Mesenchymal stem cell (in vitro differentiated cells and primary cell): Measurements from ENCODE around the gene HELZ2.
A peak's percentile ranks its signal among the peaks of the same experiment; 100 is the strongest.

Experiments
- DNase-seq: peaks from one replicate; pipeline ENCODE4 v3.0.0-alpha.2; 2013
- H2AFZ ChIP-seq: one replicate; pipeline ENCODE4 v1.6.1; 2013; ENCODE audit warnings: low read depth, mild to moderate bottlenecking, control low read depth, inconsistent platforms, low read length, moderate library complexity
- H2AK5ac ChIP-seq: 2 replicates; pipeline ENCODE4 v1.6.1; 2013; ENCODE audit warnings: low read length, moderate library complexity, mild to moderate bottlenecking, inconsistent platforms; ENCODE audit not compliant: severe bottlenecking
- H2BK120ac ChIP-seq: one replicate; pipeline ENCODE4 v1.6.1; 2013; ENCODE audit warnings: low read depth, mild to moderate bottlenecking, inconsistent platforms, low read length, moderate library complexity
- H2BK12ac ChIP-seq, 2 experiments: one replicate each; pipeline ENCODE4 v1.6.1; 2013; ENCODE audit warnings: inconsistent platforms in 2 of 2, low read length in 2 of 2, mild to moderate bottlenecking in 2 of 2, moderate library complexity in 2 of 2, control low read depth in 1 of 2
- H2BK15ac ChIP-seq: one replicate; pipeline ENCODE4 v1.6.1; 2013; ENCODE audit warnings: mild to moderate bottlenecking, low read depth, inconsistent platforms; ENCODE audit not compliant: poor library complexity, severe bottlenecking
- H2BK5ac ChIP-seq: 2 replicates; pipeline ENCODE4 v1.6.1; 2013; ENCODE audit warnings: low read depth, mild to moderate bottlenecking, low read length, control low read depth, inconsistent platforms; ENCODE audit not compliant: poor library complexity, severe bottlenecking
- H3K14ac ChIP-seq, 2 experiments: one replicate each; pipeline ENCODE4 v1.6.1; 2013; ENCODE audit warnings: inconsistent platforms in 2 of 2, low read length in 2 of 2, control low read depth in 1 of 2, mild to moderate bottlenecking in 1 of 2, moderate library complexity in 1 of 2
- H3K18ac ChIP-seq, 2 experiments: one replicate each; pipeline ENCODE4 v1.6.1; 2013; ENCODE audit warnings: inconsistent platforms in 2 of 2, low read length in 2 of 2, control low read depth in 1 of 2, low read depth in 1 of 2, mild to moderate bottlenecking in 1 of 2
- H3K23ac ChIP-seq, 2 experiments: one replicate each; pipeline ENCODE4 v1.6.1; 2013; ENCODE audit warnings: inconsistent platforms in 2 of 2, low read length in 2 of 2, mild to moderate bottlenecking in 2 of 2, moderate library complexity in 2 of 2, control low read depth in 1 of 2
- H3K27ac ChIP-seq: 2 replicates; pipeline ENCODE4 v1.5.1; 2013; ENCODE audit warnings: mild to moderate bottlenecking, moderate library complexity, low read length, control low read depth, inconsistent platforms; ENCODE audit not compliant: poor library complexity, severe bottlenecking
- H3K27me3 ChIP-seq, 2 experiments: 2 replicates each; pipeline versions ENCODE4 v1.6.1 to v1.7.0; 2013; ENCODE audit warnings: low read length in 2 of 2, mild to moderate bottlenecking in 2 of 2, moderate library complexity in 2 of 2, control low read depth in 1 of 2, inconsistent platforms in 1 of 2; ENCODE audit not compliant: control insufficient read depth in 1 of 2, insufficient read depth in 1 of 2
- H3K36me3 ChIP-seq, 2 experiments: 2 replicates each; pipeline versions ENCODE4 v1.6.1 to v1.7.0; 2013; ENCODE audit warnings: low read length in 2 of 2, control low read depth in 1 of 2, inconsistent platforms in 1 of 2, low read depth in 1 of 2, mild to moderate bottlenecking in 1 of 2; ENCODE audit not compliant: insufficient read depth in 2 of 2, control insufficient read depth in 1 of 2
- H3K4ac ChIP-seq, 2 experiments: one replicate each; pipeline ENCODE4 v1.6.1; 2013; ENCODE audit warnings: inconsistent platforms in 2 of 2, low read length in 2 of 2, mild to moderate bottlenecking in 2 of 2, moderate library complexity in 2 of 2, control low read depth in 1 of 2, low read depth in 1 of 2
- H3K4me1 ChIP-seq: 2 replicates; pipeline ENCODE4 v1.6.1; 2013; ENCODE audit warnings: low read depth, low read length, control low read depth; ENCODE audit not compliant: control insufficient read depth, insufficient read depth
- H3K4me2 ChIP-seq: 2 replicates; pipeline ENCODE4 v1.6.1; 2013; ENCODE audit warnings: low read length, mild to moderate bottlenecking, inconsistent platforms; ENCODE audit not compliant: poor library complexity, severe bottlenecking
- H3K4me3 ChIP-seq, 2 experiments: 2 replicates each; pipeline versions ENCODE4 v1.5.1 to v1.7.0; 2013; ENCODE audit warnings: low read length in 2 of 2, mild to moderate bottlenecking in 2 of 2, control low read depth in 1 of 2, low read depth in 1 of 2; ENCODE audit not compliant: insufficient read depth in 1 of 2
- H3K79me1 ChIP-seq: replicated peaks from 2 replicates; pipeline ENCODE4 v1.6.1; 2013; ENCODE audit warnings: mild to moderate bottlenecking, control low read depth, low read length, inconsistent platforms; ENCODE audit not compliant: poor library complexity, severe bottlenecking
- H3K9ac ChIP-seq: 2 replicates; pipeline ENCODE4 v1.7.0; 2013; ENCODE audit warnings: mild to moderate bottlenecking, low read length, moderate library complexity
- H3K9me3 ChIP-seq: 2 replicates; pipeline ENCODE4 v1.7.0; 2013; ENCODE audit warnings: mild to moderate bottlenecking, low read length; ENCODE audit not compliant: control insufficient read depth
- H4K8ac ChIP-seq: one replicate; pipeline ENCODE4 v1.6.1; 2013; ENCODE audit warnings: inconsistent platforms, mild to moderate bottlenecking, low read length, moderate library complexity
- H4K91ac ChIP-seq: one replicate; pipeline ENCODE4 v1.6.1; 2013; ENCODE audit warnings: mild to moderate bottlenecking, low read length, inconsistent platforms
- WGBS: methylation state at CpG from one replicate; pipeline ENCODE4 v1.1.7; 2013; ENCODE audit warnings: mixed read lengths; 5-methylcytosine and 5-hydroxymethylcytosine counted together

The HELZ2 gene

GRCh38 chr20:63586797-63587196 is 12.8 kb upstream of the HELZ2 start:
- Histone ChIP-seq H3K79me1 (peaks cover 3% of the 10 kb centered on the region), H2BK120ac (no peak overlapping the region), H2AK5ac (no peak overlapping the region), H3K14ac (no peak overlapping the region), H3K27ac (no peak overlapping the region), H3K36me3 (peaks cover 16 to 49% of the 10 kb centered on the region in 2 experiments), H2BK15ac (no peak overlapping the region), H3K9ac (no peak overlapping the region), H3K18ac (no peak overlapping the region), H3K4me2 (no peak overlapping the region), H4K91ac (no peak overlapping the region), H2BK12ac (no peak overlapping the region), H3K4me3 (no peak overlapping the region), H3K9me3 (no peaks in the 10 kb centered on the region), H2BK5ac (no peak overlapping the region), H3K23ac (no peak overlapping the region), H3K4me1 (peaks cover 4% of the 10 kb centered on the region), H3K27me3 (peaks cover 0 to 10% of the 10 kb centered on the region in 2 experiments), H3K4ac (no peak overlapping the region), H4K8ac (no peak overlapping the region), H2AFZ (no peak overlapping the region)
- DNase-seq = no peak
- WGBS = 98% methylated on average over 17 of the region's 17 CpGs

- Histone ChIP-seq H3K14ac (no peak overlapping the region), H2AK5ac (no peak overlapping the region), H3K36me3 (peaks cover 9 to 41% of the 10 kb centered on the region in 2 experiments), H3K23ac (no peak overlapping the region), H3K79me1 (peaks cover 3% of the 10 kb centered on the region), H2BK12ac (no peak overlapping the region), H3K4me3 (no peak overlapping the region), H2BK15ac (no peak overlapping the region), H3K4me2 (no peak overlapping the region), H2BK5ac (no peak overlapping the region), H3K27ac (no peak overlapping the region), H3K4me1 (peaks cover 4% of the 10 kb centered on the region), H4K8ac (no peak overlapping the region), H3K18ac (no peak overlapping the region), H2BK120ac (no peak overlapping the region), H3K4ac (no peak overlapping the region), H2AFZ (no peak overlapping the region), H3K9me3 (no peaks in the 10 kb centered on the region), H3K27me3 (peaks cover 0 to 16% of the 10 kb centered on the region in 2 experiments), H3K9ac (no peak overlapping the region), H4K91ac (no peak overlapping the region)
- no peak for DNase-seq
- WGBS = 93% methylated on average over 22 of the region's 22 CpGs
Observed at GRCh38 chr20:63585616-63586565, 11.9 kb upstream of the HELZ2 start.

- Histone ChIP-seq H3K4me3 (no peak overlapping the region), H2BK120ac (no peak overlapping the region), H4K8ac (no peak overlapping the region), H3K27ac (no peak overlapping the region), H2BK15ac (no peak overlapping the region), H3K4me2 (no peak overlapping the region), H3K36me3 (peaks cover 0 to 8% of the 10 kb centered on the region in 2 experiments), H2AFZ (no peak overlapping the region), H3K14ac (no peak overlapping the region), H3K23ac (no peak overlapping the region), H3K18ac (no peak overlapping the region), H3K4ac (no peak overlapping the region), H3K9ac (peak overlapping the region; percentile 33), H3K4me1 (peaks cover 2% of the 10 kb centered on the region), H2AK5ac (no peak overlapping the region), H2BK12ac (no peak overlapping the region), H3K9me3 (no peaks in the 10 kb centered on the region), H4K91ac (no peak overlapping the region), H3K79me1 (no peaks in the 10 kb centered on the region), H2BK5ac (no peak overlapping the region), H3K27me3 (peaks cover 0 to 38% of the 10 kb centered on the region in 2 experiments)
- WGBS = 91% methylated on average over 23 of the region's 23 CpGs
- no peak for DNase-seq
Observed at GRCh38 chr20:63582382-63583063, 8.5 kb upstream of the HELZ2 start.

GRCh38 chr20:63580796-63581461 is 6.9 kb upstream of the HELZ2 start:
- no peak overlapping the region for H3K18ac ChIP-seq
- WGBS = 74% methylated on average over 12 of the region's 12 CpGs
- H4K8ac ChIP-seq = no peak overlapping the region
- H3K4me3 ChIP-seq = no peak overlapping the region
- H3K79me1 ChIP-seq = no peaks in the 10 kb centered on the region
- H3K23ac ChIP-seq = no peak overlapping the region
- no peaks in the 10 kb centered on the region for H3K36me3 ChIP-seq
- no peak overlapping the region for H4K91ac ChIP-seq
- peak; percentile 27 for DNase-seq
- peaks cover 2% of the 10 kb centered on the region for H3K4me1 ChIP-seq
- H3K4ac ChIP-seq = no peak overlapping the region
- no peak overlapping the region for H3K9ac ChIP-seq
- no peak overlapping the region for H2AK5ac ChIP-seq
- peaks cover 0 to 40% of the 10 kb centered on the region in 2 experiments for H3K27me3 ChIP-seq
- H3K9me3 ChIP-seq = no peaks in the 10 kb centered on the region
- H2AFZ ChIP-seq = no peak overlapping the region
- no peak overlapping the region for H2BK120ac ChIP-seq
- no peak overlapping the region for H2BK15ac ChIP-seq
- no peak overlapping the region for H2BK5ac ChIP-seq
- H3K27ac ChIP-seq = no peak overlapping the region
- no peak overlapping the region for H2BK12ac ChIP-seq
- no peak overlapping the region for H3K14ac ChIP-seq
- no peak overlapping the region for H3K4me2 ChIP-seq
